Measurements from ENCODE around the gene TMEM233.

The TMEM233 gene

GRCh38 chr12:119692410-119692809, 98.8 kb downstream of the TMEM233 start:
- Histone ChIP-seq H3K4me2 (ENCODE audit: low read length) (no peak overlapping the region), H3K4me1 (ENCODE audit: control insufficient read depth, low read length) (no peaks in the 10 kb centered on the region), H3K27me3 (ENCODE audit: control insufficient read depth, low read length) (no peaks in the 10 kb centered on the region), H3K9me2 (replicated peaks; ENCODE audit: control insufficient read depth, low read length) (no peaks in the 10 kb centered on the region), H4K20me1 (ENCODE audit: control insufficient read depth, insufficient read depth, low read depth, low read length) (no peaks in the 10 kb centered on the region), H3K27ac (ENCODE audit: low read depth, low read length) (no peak overlapping the region), H3K36me3 (ENCODE audit: control insufficient read depth, low read length) (peaks cover 69% of the 10 kb centered on the region), H3K79me2 (ENCODE audit: control insufficient read depth, low read length) (no peaks in the 10 kb centered on the region), H3F3A (ENCODE audit: control insufficient read depth, insufficient read depth) (no peaks in the 10 kb centered on the region), H3K9me3 (ENCODE audit: control insufficient read depth, insufficient read depth, low read length) (no peaks in the 10 kb centered on the region), H3K4me3 (ENCODE audit: low read length) (no peak overlapping the region)
- no peak for TF ChIP-seq EZH2phosphoT487 (IDR thresholded peaks at IDR 0.05; ENCODE audit: borderline replicate concordance, low read length)
- no peak for TF ChIP-seq CTCF (IDR thresholded peaks at IDR 0.05; ENCODE audit: low read depth, low read length, poor library complexity, severe bottlenecking)

All from DOHH2 (cell line).